K562 (cell line): ENCODE results near the gene SLC66A3. TPM values are rescaled to one million over a fixed set of nuclear protein-coding genes. Genes with fewer than 3 reads are reported as not detected.

Experiments used
- CTCFL ChIP-seq: IDR thresholded peaks from 2 replicates; pipeline ENCODE4 v1.6.1; 2011; ENCODE audit warnings: borderline replicate concordance, low read depth, mild to moderate bottlenecking, moderate library complexity, low read length; ENCODE audit not compliant: insufficient read depth, poor library complexity, severe bottlenecking
- CXXC5 ChIP-seq: fragments of 250-450 bp; sonication (Bioruptor Pico); IDR thresholded peaks from 2 replicates; pipeline ENCODE4 v1.8.0; 2022; ENCODE audit warnings: inconsistent platforms, mild to moderate bottlenecking, moderate library complexity
- FOXK1 ChIP-seq: sonication (generic); formaldehyde crosslinking; IDR thresholded peaks from 2 replicates; pipeline ENCODE4 v1.8.0; 2022; ENCODE audit warnings: missing genetic modification reagents, mild to moderate bottlenecking, borderline replicate concordance
- FOXP1 ChIP-seq: sonication (generic); formaldehyde crosslinking; IDR thresholded peaks from 2 replicates; pipeline ENCODE4 v1.8.0; 2022; ENCODE audit warnings: mild to moderate bottlenecking, missing genetic modification reagents
- KDM2B ChIP-seq: fragments of 250-450 bp; sonication (Bioruptor Pico); IDR thresholded peaks from 2 replicates; pipeline ENCODE4 v1.8.0; 2021; ENCODE audit warnings: mild to moderate bottlenecking, moderate library complexity
- PML ChIP-seq: IDR thresholded peaks from 2 replicates; pipeline ENCODE4 v1.6.1; 2012; ENCODE audit warnings: low read length, inconsistent platforms
- POLR3G ChIP-seq: IDR thresholded peaks from 2 replicates; pipeline ENCODE4 v1.6.1; 2011; ENCODE audit not compliant: insufficient read length, insufficient replicate concordance; ENCODE audit errors: extremely low read depth
- POU5F1 ChIP-seq: fragments of 150-350 bp; IDR thresholded peaks from 2 replicates; pipeline ENCODE4 v1.6.1; 2014; ENCODE audit warnings: borderline replicate concordance, low read length, low read depth, mild to moderate bottlenecking; ENCODE audit not compliant: partially characterized antibody
- PYGO2 ChIP-seq: fragments of 450-650 bp; IDR thresholded peaks from 2 replicates; pipeline ENCODE4 v1.6.1; 2016; ENCODE audit warnings: mild to moderate bottlenecking, missing genetic modification characterization, moderate library complexity, missing compliant biosample characterization
- TSC22D4 ChIP-seq: fragments of 450-650 bp; IDR thresholded peaks from 2 replicates; pipeline ENCODE4 v1.6.1; 2016; ENCODE audit warnings: missing genetic modification characterization, missing biosample characterization, control low read depth
- ZNF444 ChIP-seq: fragments of 250-450 bp; sonication (Bioruptor Pico); IDR thresholded peaks from 2 replicates; pipeline ENCODE4 v1.4.0; 2020; ENCODE audit warnings: mild to moderate bottlenecking, moderate library complexity
- ZNF707 ChIP-seq: fragments of 250-450 bp; sonication (Bioruptor Pico); conservative IDR thresholded peaks from 2 replicates; pipeline ENCODE4 v1.8.0; 2022; ENCODE audit warnings: inconsistent platforms, mild to moderate bottlenecking, moderate library complexity
- polyA plus RNA-seq, 8 experiments: library from polyadenylated mRNA; depleted of rRNA in 4 of 8; stranded (reverse) in 5 of 8; unstranded in 3 of 8; fragments of >200 nt; fragmentation: Nextera tagmentation in 2 of 8; fragmentation: Illumina TruSeq in 1 of 8; extraction: Ambion mirVana in 2 of 8; extraction: Trizol in 1 of 8; gene quantifications; 2 replicates each; pipeline versions ENCODE4 v1.2.1 to v1.2.3, GENCODE V29; 2011 to 2014; ENCODE audit warnings: inconsistent platforms in 1 of 8, missing spikeins in 1 of 8
- total RNA-seq, 7 experiments: library from RNA; depleted of rRNA in 6 of 7; stranded (reverse); fragments of >200 nt in 6 of 7; fragmentation: Illumina TruSeq in 2 of 7; extraction: Trizol in 2 of 7; gene quantifications; 2 replicates each; pipeline versions ENCODE4 v1.2.1 to v1.2.3, GENCODE V29; 2011 to 2021; ENCODE audit warnings: low replicate concordance in 1 of 7

Gene SLC66A3
- total and polyA plus RNA-seq, 9 of the 15 experiments (the other 6 are each of a cell fraction or from before 2014, with no cell fraction given), result 2.8 to 30.0 (median 9.1) TPM

- TF ChIP-seq FOXK1 (CRISPR knock-in tag) (no peak), ZNF707 (CRISPR knock-in tag) (no peak), CTCFL (no peak), PML (no peak; the same call in 1 of the 2 replicates), TSC22D4 (no peak), KDM2B (CRISPR knock-in tag) (peak; percentile 93), ZNF444 (CRISPR knock-in tag) (no peak), POU5F1 (no peak), PYGO2 (tag) (no peak), CXXC5 (CRISPR knock-in tag) (peak; percentile 78), POLR3G (no peak), FOXP1 (CRISPR knock-in tag) (no peak)
These were observed at the start of gene SLC66A3 (continued) for GRCh38 chr2:11155381-11156035.
